Muscle layer of colon (tissue), 2 donors: ENCODE results near the gene RPS14.

ENCODE experiments used
- H3K27ac ChIP-seq: one replicate; pipeline ENCODE4 v1.7.0; 2013; ENCODE audit warnings: low read depth, mild to moderate bottlenecking, low read length, moderate library complexity
- H3K27me3 ChIP-seq, 2 donors: one replicate each; pipeline ENCODE4 v1.7.0; 2013; ENCODE audit warnings: low read length in 2 of 2, mild to moderate bottlenecking in 2 of 2; ENCODE audit not compliant: insufficient read depth in 2 of 2, control insufficient read depth in 1 of 2
- H3K36me3 ChIP-seq: one replicate; pipeline ENCODE4 v1.7.0; 2013; ENCODE audit warnings: mild to moderate bottlenecking, low read length; ENCODE audit not compliant: insufficient read depth
- H3K4me1 ChIP-seq: one replicate; pipeline ENCODE4 v1.7.0; 2013; ENCODE audit warnings: mild to moderate bottlenecking, low read length; ENCODE audit not compliant: insufficient read depth
- H3K4me3 ChIP-seq, 2 donors: one replicate each; pipeline ENCODE4 v1.7.0; 2013; ENCODE audit warnings: low read length in 2 of 2, low read depth in 1 of 2, mild to moderate bottlenecking in 1 of 2, moderate library complexity in 1 of 2
- H3K9ac ChIP-seq: one replicate; pipeline ENCODE4 v1.7.0; 2013; ENCODE audit warnings: low read length
- H3K9me3 ChIP-seq: one replicate; pipeline ENCODE4 v1.7.0; 2013; ENCODE audit warnings: mild to moderate bottlenecking, low read length
- donor health status: abdominal sarcoma.
- donor health status: Adenocarcinoma of cecum.

The RPS14 gene

GRCh38 chr5:150489360-150490295 is 40.1 kb upstream of the RPS14 start:
- Histone ChIP-seq H3K4me1 (peaks cover 67% of the 10 kb centered on the region), H3K9ac (peak overlapping the region; percentile 1), H3K9me3 (no peaks in the 10 kb centered on the region), H3K4me3 (peak overlapping the region in 1 of 2 donors; percentile 45), H3K36me3 (no peaks in the 10 kb centered on the region), H3K27ac (peak overlapping the region; percentile 96), H3K27me3 (no peaks in the 10 kb centered on the region)

- H3K9me3 ChIP-seq, result no peaks in the 10 kb centered on the region
- H3K9ac ChIP-seq, result peak overlapping the region; percentile 5
- peak overlapping the region; percentile 96 for H3K27ac ChIP-seq
- H3K36me3 ChIP-seq, result no peaks in the 10 kb centered on the region
- peaks cover 67% of the 10 kb centered on the region for H3K4me1 ChIP-seq
- peak overlapping the region in 1 of 2 donors; percentile 45 for H3K4me3 ChIP-seq
- H3K27me3 ChIP-seq, result no peaks in the 10 kb centered on the region
Measured at GRCh38 chr5:150488519-150489359, 39.2 kb upstream of the RPS14 start.

GRCh38 chr5:150487199-150488061 is 37.9 kb upstream of the RPS14 start:
- peak overlapping the region; percentile 45 to 71 for H3K4me3 ChIP-seq
- no peaks in the 10 kb centered on the region for H3K36me3 ChIP-seq
- H3K4me1 ChIP-seq, result peaks cover 62% of the 10 kb centered on the region
- no peaks in the 10 kb centered on the region for H3K27me3 ChIP-seq
- no peaks in the 10 kb centered on the region for H3K9me3 ChIP-seq
- H3K9ac ChIP-seq, result peak overlapping the region; percentile 5
- peak overlapping the region; percentile 96 for H3K27ac ChIP-seq

- Histone ChIP-seq H3K36me3 (no peaks in the 10 kb centered on the region), H3K27ac (peak overlapping the region; percentile 96), H3K9ac (peak overlapping the region; percentile 5), H3K4me3 (peak overlapping the region; percentile 45 to 98), H3K27me3 (no peaks in the 10 kb centered on the region), H3K4me1 (peaks cover 54% of the 10 kb centered on the region), H3K9me3 (no peaks in the 10 kb centered on the region)
Measured at GRCh38 chr5:150486402-150487198, 37.1 kb upstream of the RPS14 start.

GRCh38 chr5:150485693-150486401 is 36.3 kb upstream of the RPS14 start:
- Histone ChIP-seq H3K27me3 (no peaks in the 10 kb centered on the region), H3K4me3 (peak overlapping the region; percentile 55 to 98), H3K4me1 (peaks cover 46% of the 10 kb centered on the region), H3K36me3 (no peaks in the 10 kb centered on the region), H3K27ac (peak overlapping the region; percentile 94), H3K9ac (no peak overlapping the region), H3K9me3 (no peaks in the 10 kb centered on the region)

GRCh38 chr5:150484964-150485692 is 35.6 kb upstream of the RPS14 start:
- H3K9ac ChIP-seq, result peak overlapping the region; percentile 33
- peak overlapping the region; percentile 55 to 98 for H3K4me3 ChIP-seq
- H3K4me1 ChIP-seq, result peaks cover 39% of the 10 kb centered on the region
- H3K27ac ChIP-seq, result peak overlapping the region; percentile 94
- H3K36me3 ChIP-seq, result no peaks in the 10 kb centered on the region
- H3K27me3 ChIP-seq, result no peaks in the 10 kb centered on the region
- no peaks in the 10 kb centered on the region for H3K9me3 ChIP-seq

GRCh38 chr5:150481972-150482406 is 32.5 kb upstream of the RPS14 start:
- Histone ChIP-seq H3K9me3 (no peaks in the 10 kb centered on the region), H3K9ac (no peak overlapping the region), H3K4me1 (peaks cover 8% of the 10 kb centered on the region), H3K36me3 (no peaks in the 10 kb centered on the region), H3K27me3 (no peaks in the 10 kb centered on the region), H3K27ac (no peak overlapping the region), H3K4me3 (no peak overlapping the region)

- no peaks in the 10 kb centered on the region for H3K27me3 ChIP-seq
- peaks cover 5% of the 10 kb centered on the region for H3K4me1 ChIP-seq
- H3K27ac ChIP-seq, result no peak overlapping the region
- no peaks in the 10 kb centered on the region for H3K36me3 ChIP-seq
- no peaks in the 10 kb centered on the region for H3K9me3 ChIP-seq
- no peak overlapping the region for H3K9ac ChIP-seq
- no peak overlapping the region for H3K4me3 ChIP-seq
Measured at GRCh38 chr5:150481708-150481965, 32.1 kb upstream of the RPS14 start.

- no peak overlapping the region for H3K9ac ChIP-seq
- no peaks in the 10 kb centered on the region for H3K9me3 ChIP-seq
- no peaks in the 10 kb centered on the region for H3K36me3 ChIP-seq
- no peak overlapping the region for H3K4me3 ChIP-seq
- H3K4me1 ChIP-seq, result no peaks in the 10 kb centered on the region
- H3K27me3 ChIP-seq, result no peaks in the 10 kb centered on the region
- no peak overlapping the region for H3K27ac ChIP-seq
Measured at GRCh38 chr5:150479416-150479815, 29.9 kb upstream of the RPS14 start.
